Tibial nerve (tissue), 4 donors: ENCODE measurements around the gene BMP2.

ENCODE experiments used
- CTCF ChIP-seq, 5 experiments: fragments of 200-600 bp in 3 of 5; fragments of 450-650 bp in 2 of 5; sonication (generic) in 3 of 5; IDR thresholded peaks; one replicate each; pipeline ENCODE4 v1.5.1; 2016 to 2019; ENCODE audit warnings: antibody characterized with exemption in 5 of 5, mild to moderate bottlenecking in 3 of 5, moderate library complexity in 2 of 5
- EP300 ChIP-seq, 2 donors: sonication (generic); formaldehyde crosslinking; IDR thresholded peaks; one replicate each; pipeline ENCODE4 v1.6.1; 2017; ENCODE audit warnings: antibody characterized with exemption in 2 of 2, mild to moderate bottlenecking in 1 of 2
- POLR2A ChIP-seq, 2 donors: fragments of 450-650 bp; IDR thresholded peaks; one replicate each; pipeline ENCODE4 v1.6.1; 2017; ENCODE audit warnings: antibody characterized with exemption in 2 of 2, mild to moderate bottlenecking in 2 of 2, moderate library complexity in 2 of 2

GRCh38 chr20:6819599-6819998 is 52.1 kb downstream of the BMP2 start:
- TF ChIP-seq CTCF (IDR thresholded peaks at IDR 0.05): peak in 1 of 5 experiments; percentile 4
- no peak for TF ChIP-seq EP300 (IDR thresholded peaks at IDR 0.05)
- no peak for TF ChIP-seq POLR2A (IDR thresholded peaks at IDR 0.05)
